T follicular helper cell (primary cell): ENCODE data around the gene PHACTR4.
"Not testable (repeated sequence)": the region's sequence is repeated elsewhere in the genome, so short reads cannot be mapped to it uniquely, and the experiment has no call there.

ENCODE experiments used
- DNase-seq: peaks from one replicate; pipeline ENCODE4 v3.0.0-alpha.2; 2020; ENCODE audit warnings: low read depth
- total RNA-seq, 2 experiments: gene quantifications; one replicate each; lab custom pipeline; 2026; lab: John Stamatoyannopoulos, UW

Gene PHACTR4
- total RNA-seq: 18.3 to 29.8 reads per million in 2 experiments

GRCh38 chr1:28369371-28370238 is at the start of gene PHACTR4:
TSS of gene PHACTR4 (plus strand) at chr1:28369740. CDS start at chr1:28407448, 37,708 bp downstream.
- DNase-seq: peak; percentile 60

- DNase-seq: no peak
Observed at GRCh38 chr1:28322194-28322593, 47.3 kb upstream of the PHACTR4 start.

- DNase-seq: no peak
Observed at GRCh38 chr1:28323720-28324119, 45.8 kb upstream of the PHACTR4 start.

- DNase-seq: no peak
Observed at GRCh38 chr1:28326515-28326914, 43.0 kb upstream of the PHACTR4 start.

- no peak for DNase-seq
Observed at GRCh38 chr1:28326984-28327383, 42.6 kb upstream of the PHACTR4 start.

GRCh38 chr1:28327431-28327830 is 42.1 kb upstream of the PHACTR4 start:
- not testable (repeated sequence) for DNase-seq

- DNase-seq: peak; percentile 3
Observed at GRCh38 chr1:28328228-28328648, 41.3 kb upstream of the PHACTR4 start.

GRCh38 chr1:28329395-28330153 is 40.0 kb upstream of the PHACTR4 start:
- no peak for DNase-seq

- no peak for DNase-seq
Observed at GRCh38 chr1:28338897-28339296, 30.6 kb upstream of the PHACTR4 start.

GRCh38 chr1:28339551-28339950 is 30.0 kb upstream of the PHACTR4 start:
- DNase-seq: no peak

GRCh38 chr1:28340221-28340974 is 29.1 kb upstream of the PHACTR4 start:
- DNase-seq: no peak

- DNase-seq: no peak
Observed at GRCh38 chr1:28341591-28341990, 27.9 kb upstream of the PHACTR4 start.

- DNase-seq: no peak
Observed at GRCh38 chr1:28343405-28343804, 26.1 kb upstream of the PHACTR4 start.

GRCh38 chr1:28353248-28353810 is 16.2 kb upstream of the PHACTR4 start:
- DNase-seq: not testable (repeated sequence)

- no peak for DNase-seq
Observed at GRCh38 chr1:28354121-28354520, 15.4 kb upstream of the PHACTR4 start.

- DNase-seq: no peak
Observed at GRCh38 chr1:28358716-28359115, 10.8 kb upstream of the PHACTR4 start.

- peak; percentile 48 for DNase-seq
Observed at GRCh38 chr1:28359592-28360239, 9.8 kb upstream of the PHACTR4 start.

- no peak for DNase-seq
Observed at GRCh38 chr1:28364888-28365287, 4.7 kb upstream of the PHACTR4 start.

GRCh38 chr1:28365864-28366263 is 3.7 kb upstream of the PHACTR4 start:
- no peak for DNase-seq

GRCh38 chr1:28368608-28369007 is 932 bp upstream of the PHACTR4 start:
- DNase-seq: not testable (repeated sequence)
